Hematopoietic multipotent progenitor cell treated with erythropoietin and hydrocortisone succinate and interleukin-3 and kit ligand, for 8 days (in vitro differentiated cells): ENCODE measurements around the gene CACNA2D3.
"Not testable (repeated sequence)": the region's sequence is repeated elsewhere in the genome, so short reads cannot be mapped to it uniquely, and the experiment has no call there.

ENCODE experiments used
- DNase-seq: peaks from one replicate; pipeline ENCODE4 v3.0.0-alpha.2; 2015

Gene CACNA2D3

GRCh38 chr3:54955496-54955895 is 833.1 kb downstream of the CACNA2D3 start:
- DNase-seq: no peak

- DNase-seq: no peak
Observed at GRCh38 chr3:54955941-54956340, 833.6 kb downstream of the CACNA2D3 start.

- no peak for DNase-seq
Observed at GRCh38 chr3:54957711-54958110, 835.4 kb downstream of the CACNA2D3 start.

- no peak for DNase-seq
Observed at GRCh38 chr3:54960082-54960481, 837.7 kb downstream of the CACNA2D3 start.

GRCh38 chr3:54960701-54961100 is 838.3 kb downstream of the CACNA2D3 start:
- DNase-seq: no peak

- no peak for DNase-seq
Observed at GRCh38 chr3:54962200-54962599, 839.8 kb downstream of the CACNA2D3 start.

GRCh38 chr3:54963641-54964040 is 841.3 kb downstream of the CACNA2D3 start:
- peak; percentile 13 for DNase-seq

GRCh38 chr3:54964081-54964480 is 841.7 kb downstream of the CACNA2D3 start:
- no peak for DNase-seq

GRCh38 chr3:54965746-54966145 is 843.4 kb downstream of the CACNA2D3 start:
- DNase-seq: no peak

GRCh38 chr3:54966979-54967378 is 844.6 kb downstream of the CACNA2D3 start:
- DNase-seq: no peak

GRCh38 chr3:54967731-54968161 is 845.4 kb downstream of the CACNA2D3 start:
- DNase-seq: no peak

- DNase-seq: no peak
Observed at GRCh38 chr3:54968546-54969172, 846.3 kb downstream of the CACNA2D3 start.

- no peak for DNase-seq
Observed at GRCh38 chr3:54969652-54970051, 847.3 kb downstream of the CACNA2D3 start.

GRCh38 chr3:54970895-54971294 is 848.5 kb downstream of the CACNA2D3 start:
- DNase-seq: no peak

- DNase-seq: no peak
Observed at GRCh38 chr3:54977439-54977838, 855.1 kb downstream of the CACNA2D3 start.

GRCh38 chr3:54977946-54978345 is 855.6 kb downstream of the CACNA2D3 start:
- DNase-seq: not testable (repeated sequence)

GRCh38 chr3:54982807-54983206 is 860.5 kb downstream of the CACNA2D3 start:
- no peak for DNase-seq

- no peak for DNase-seq
Observed at GRCh38 chr3:54983266-54984099, 861.1 kb downstream of the CACNA2D3 start.

- no peak for DNase-seq
Observed at GRCh38 chr3:54985856-54986255, 863.5 kb downstream of the CACNA2D3 start.

- DNase-seq: no peak
Observed at GRCh38 chr3:54986294-54986693, 863.9 kb downstream of the CACNA2D3 start.

- no peak for DNase-seq
Observed at GRCh38 chr3:54987719-54988118, 865.4 kb downstream of the CACNA2D3 start.

GRCh38 chr3:54988302-54988837 is 866.0 kb downstream of the CACNA2D3 start:
- no peak for DNase-seq

GRCh38 chr3:54988838-54989630 is 866.7 kb downstream of the CACNA2D3 start:
- no peak for DNase-seq
